Activated CD4-positive, alpha-beta memory T cell treated with anti-CD3 and anti-CD28 coated beads, Interleukin-2, amount 10 ng/mL, durations not matched to agents 7 days and 5 days (primary cell): ENCODE data around the gene LCNL1. TPM values are rescaled to one million over a fixed set of nuclear protein-coding genes. Genes with fewer than 3 reads are reported as not detected.
A peak's percentile ranks its signal among the peaks of the same experiment; 100 is the strongest.

ENCODE experiments used
- CTCF ChIA-PET: fragments of 350-600 bp; sonication (Branson Sonifier 250); formaldehyde crosslinking; loops from one replicate; lab custom pipeline; 2021; ENCODE audit warnings: antibody characterized with exemption, inconsistent platforms; lab: Charles Lee
- POLR2A ChIA-PET: fragments of 350-600 bp; sonication (Branson Sonifier 250); formaldehyde crosslinking; loops from one replicate; lab custom pipeline; 2021; ENCODE audit warnings: antibody characterized with exemption; lab: Charles Lee
- DNase-seq: peaks from one replicate; pipeline ENCODE4 v3.0.0-alpha.2; 2020
- H3K27ac Mint-ChIP-seq: one replicate; pipeline ENCODE4 v1.8.0; 2021; ENCODE audit warnings: mild to moderate bottlenecking, mixed read lengths
- H3K27me3 Mint-ChIP-seq: one replicate; pipeline ENCODE4 v1.8.0; 2021; ENCODE audit warnings: mixed read lengths
- H3K36me3 Mint-ChIP-seq: one replicate; pipeline ENCODE4 v1.8.0; 2021; ENCODE audit warnings: low read depth, mixed read lengths
- H3K4me1 Mint-ChIP-seq: one replicate; pipeline ENCODE4 v1.8.0; 2021; ENCODE audit warnings: mixed read lengths
- H3K4me3 Mint-ChIP-seq: one replicate; pipeline ENCODE4 v1.8.0; 2021; ENCODE audit warnings: mild to moderate bottlenecking, mixed read lengths
- H3K9me3 Mint-ChIP-seq: one replicate; pipeline ENCODE4 v1.8.0; 2021; ENCODE audit warnings: mixed read lengths
- total RNA-seq, 2 experiments: library from RNA; stranded (reverse); gene quantifications; one replicate each; pipeline ENCODE4 v1.2.3, GENCODE V29; 2021

LCNL1 gene
- total RNA-seq, 2 experiments from 2014 or later = 0.98 to 1.0 TPM

GRCh38 chr9:137015540-137015930 is 32.7 kb downstream of the LCNL1 start:
- Mint-ChIP-seq H3K4me1 (peaks cover 3% of the 10 kb centered on the region), H3K9me3 (no peaks in the 10 kb centered on the region), H3K36me3 (peaks cover 13% of the 10 kb centered on the region), H3K27me3 (no peaks in the 10 kb centered on the region), H3K4me3 (no peak overlapping the region), H3K27ac (no peak overlapping the region)
- CTCF ChIA-PET = interaction anchor here (0.9 kb wide), 1 partner anchor 19 kb away, joined by 3 read pairs; no protein-coding TSS in a partner anchor
- POLR2A ChIA-PET = no interaction called here
- DNase-seq = no peak

GRCh38 chr9:137015976-137016375 is 33.2 kb downstream of the LCNL1 start:
- CTCF ChIA-PET = no interaction called here
- Mint-ChIP-seq H3K36me3 (peaks cover 13% of the 10 kb centered on the region), H3K27ac (no peak overlapping the region), H3K4me3 (no peak overlapping the region), H3K4me1 (peaks cover 3% of the 10 kb centered on the region), H3K27me3 (no peaks in the 10 kb centered on the region), H3K9me3 (no peaks in the 10 kb centered on the region)
- POLR2A ChIA-PET = no interaction called here
- DNase-seq = no peak

- H3K4me1 Mint-ChIP-seq = peaks cover 3% of the 10 kb centered on the region
- POLR2A ChIA-PET = interaction anchor here (2.5 kb wide), 1 partner anchor 25 kb away, joined by 7 read pairs; the partner anchor contains the start of gene PAXX
- H3K9me3 Mint-ChIP-seq = no peaks in the 10 kb centered on the region
- peaks cover 10% of the 10 kb centered on the region for H3K36me3 Mint-ChIP-seq
- no peak overlapping the region for H3K27ac Mint-ChIP-seq
- no peak for DNase-seq
- CTCF ChIA-PET = no interaction called here
- H3K4me3 Mint-ChIP-seq = no peak overlapping the region
- H3K27me3 Mint-ChIP-seq = no peaks in the 10 kb centered on the region
Measured at GRCh38 chr9:137016436-137016835, 33.6 kb downstream of the LCNL1 start.

- no peaks in the 10 kb centered on the region for H3K27me3 Mint-ChIP-seq
- H3K36me3 Mint-ChIP-seq = peaks cover 9% of the 10 kb centered on the region
- ChIA-PET POLR2A (interaction anchor here (2.5 kb wide), 1 partner anchor 25 kb away, joined by 7 read pairs; the partner anchor contains the start of gene PAXX), CTCF (no interaction called here)
- peaks cover 4% of the 10 kb centered on the region for H3K4me1 Mint-ChIP-seq
- no peak overlapping the region for H3K27ac Mint-ChIP-seq
- H3K9me3 Mint-ChIP-seq = no peaks in the 10 kb centered on the region
- no peak for DNase-seq
- H3K4me3 Mint-ChIP-seq = no peak overlapping the region
Measured at GRCh38 chr9:137017071-137017470, 34.3 kb downstream of the LCNL1 start.

- ChIA-PET CTCF (no interaction called here), POLR2A (interaction anchor here (2.5 kb wide), 1 partner anchor 26 kb away, joined by 7 read pairs; the partner anchor contains the start of gene PAXX)
- no peak overlapping the region for H3K4me3 Mint-ChIP-seq
- DNase-seq = no peak
- H3K27ac Mint-ChIP-seq = no peak overlapping the region
- no peaks in the 10 kb centered on the region for H3K9me3 Mint-ChIP-seq
- H3K4me1 Mint-ChIP-seq = peaks cover 6% of the 10 kb centered on the region
- H3K27me3 Mint-ChIP-seq = no peaks in the 10 kb centered on the region
- H3K36me3 Mint-ChIP-seq = peaks cover 9% of the 10 kb centered on the region
Measured at GRCh38 chr9:137017791-137018497, 35.2 kb downstream of the LCNL1 start.

- no peak overlapping the region for H3K4me3 Mint-ChIP-seq
- H3K36me3 Mint-ChIP-seq = peaks cover 9% of the 10 kb centered on the region
- no peak for DNase-seq
- H3K27me3 Mint-ChIP-seq = no peaks in the 10 kb centered on the region
- peaks cover 6% of the 10 kb centered on the region for H3K4me1 Mint-ChIP-seq
- CTCF ChIA-PET = interaction anchor here (1.3 to 2.3 kb wide), 2 partner anchors 11 to 16 kb away, joined by 3 to 11 read pairs; no protein-coding TSS in a partner anchor
- no peaks in the 10 kb centered on the region for H3K9me3 Mint-ChIP-seq
- POLR2A ChIA-PET = interaction anchor here (2.5 kb wide), 1 partner anchor 27 kb away, joined by 7 read pairs; the partner anchor contains the start of gene PAXX
- no peak overlapping the region for H3K27ac Mint-ChIP-seq
Measured at GRCh38 chr9:137018761-137019559, 36.2 kb downstream of the LCNL1 start.

- ChIA-PET POLR2A (no interaction called here), CTCF (interaction anchor here (0.9 to 2.3 kb wide), 3 partner anchors 9 to 27 kb away, joined by 3 to 11 read pairs (median 5); no protein-coding TSS in a partner anchor)
- Mint-ChIP-seq H3K4me1 (peaks cover 6% of the 10 kb centered on the region), H3K4me3 (no peak overlapping the region), H3K36me3 (peaks cover 7% of the 10 kb centered on the region), H3K27me3 (no peaks in the 10 kb centered on the region), H3K27ac (no peak overlapping the region), H3K9me3 (no peaks in the 10 kb centered on the region)
- no peak for DNase-seq
Measured at GRCh38 chr9:137019891-137020683, 37.3 kb downstream of the LCNL1 start.

DNA sequence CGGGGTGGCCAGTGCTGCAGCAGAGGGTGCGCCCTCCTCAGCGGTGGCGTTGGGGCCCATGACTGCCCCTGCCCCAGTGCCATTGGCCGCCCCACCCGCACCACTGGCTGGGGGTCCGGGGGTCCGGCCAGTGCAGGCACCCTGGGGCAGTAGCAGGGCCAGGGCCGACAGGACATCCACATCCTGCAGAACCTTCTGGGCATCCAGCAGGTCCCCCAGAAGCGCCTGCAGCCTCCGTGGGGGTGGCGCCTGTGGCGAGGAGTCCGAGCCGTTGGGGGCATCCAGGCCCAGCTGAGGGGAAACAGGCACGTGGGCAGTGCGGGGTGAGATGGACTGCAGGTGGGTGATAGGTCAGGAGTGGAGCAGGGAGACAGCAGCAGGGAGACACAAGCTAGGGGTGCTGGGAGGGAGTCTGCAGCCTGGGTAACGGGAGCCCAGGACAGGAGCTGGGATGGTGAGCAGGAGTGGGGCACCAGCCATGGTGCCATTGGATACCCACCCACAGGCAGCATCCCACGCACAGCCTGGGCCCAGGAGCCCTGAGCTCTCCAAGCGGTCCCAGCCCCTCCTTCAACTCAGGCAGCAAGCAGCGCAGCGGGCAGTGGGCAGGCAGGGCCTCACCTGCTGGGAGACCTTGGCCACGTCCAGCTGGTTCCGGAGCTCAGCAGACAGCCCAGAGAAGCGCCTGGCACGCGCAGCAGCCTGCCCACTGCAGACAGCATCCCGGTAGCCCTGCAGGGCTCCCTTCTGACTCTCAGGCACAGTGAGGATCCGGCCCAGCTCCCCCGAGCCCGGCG is 38.2 kb downstream of the LCNL1 start:
- ChIA-PET CTCF (interaction anchor here (0.9 to 2.3 kb wide), 2 partner anchors 9 to 26 kb away, joined by 5 to 11 read pairs; no protein-coding TSS in a partner anchor), POLR2A (interaction anchor here (1.2 to 1.6 kb wide), 2 partner anchors 26 to 28 kb away, joined by 3 to 8 read pairs; partner anchors contain the start of gene NPDC1)
- H3K9me3 Mint-ChIP-seq = no peaks in the 10 kb centered on the region
- no peaks in the 10 kb centered on the region for H3K27me3 Mint-ChIP-seq
- H3K27ac Mint-ChIP-seq = no peak overlapping the region
- peaks cover 6% of the 10 kb centered on the region for H3K4me1 Mint-ChIP-seq
- no peak overlapping the region for H3K4me3 Mint-ChIP-seq
- H3K36me3 Mint-ChIP-seq = peaks cover 7% of the 10 kb centered on the region
- DNase-seq = no peak

DNA sequence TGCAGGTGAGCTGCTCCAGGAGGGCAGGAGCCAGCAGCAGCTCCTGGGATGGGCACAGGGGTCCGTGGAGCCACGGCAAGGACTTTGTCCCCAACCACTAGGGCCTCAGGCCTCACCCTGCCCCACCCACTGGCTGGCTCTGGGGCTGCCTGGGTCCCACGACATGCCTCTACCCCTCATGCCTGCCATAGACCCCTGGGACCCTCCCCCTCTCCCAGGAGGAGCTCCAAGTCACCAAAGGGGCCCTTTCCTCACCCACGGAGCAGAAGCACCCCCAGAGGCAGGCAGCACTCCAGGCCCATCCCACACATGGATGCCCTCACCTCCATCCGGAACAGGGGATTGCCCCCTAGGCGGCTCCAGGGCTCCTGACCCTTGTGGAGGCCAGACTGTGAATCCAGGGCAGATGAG is 38.8 kb downstream of the LCNL1 start:
- H3K36me3 Mint-ChIP-seq = peaks cover 7% of the 10 kb centered on the region
- H3K27me3 Mint-ChIP-seq = no peaks in the 10 kb centered on the region
- no peak for DNase-seq
- H3K9me3 Mint-ChIP-seq = no peaks in the 10 kb centered on the region
- no peak overlapping the region for H3K4me3 Mint-ChIP-seq
- no peak overlapping the region for H3K27ac Mint-ChIP-seq
- ChIA-PET POLR2A (interaction anchor here (1.2 to 1.6 kb wide), 2 partner anchors 25 to 28 kb away, joined by 3 to 8 read pairs; partner anchors contain the start of gene NPDC1), CTCF (no interaction called here)
- peaks cover 9% of the 10 kb centered on the region for H3K4me1 Mint-ChIP-seq

DNA sequence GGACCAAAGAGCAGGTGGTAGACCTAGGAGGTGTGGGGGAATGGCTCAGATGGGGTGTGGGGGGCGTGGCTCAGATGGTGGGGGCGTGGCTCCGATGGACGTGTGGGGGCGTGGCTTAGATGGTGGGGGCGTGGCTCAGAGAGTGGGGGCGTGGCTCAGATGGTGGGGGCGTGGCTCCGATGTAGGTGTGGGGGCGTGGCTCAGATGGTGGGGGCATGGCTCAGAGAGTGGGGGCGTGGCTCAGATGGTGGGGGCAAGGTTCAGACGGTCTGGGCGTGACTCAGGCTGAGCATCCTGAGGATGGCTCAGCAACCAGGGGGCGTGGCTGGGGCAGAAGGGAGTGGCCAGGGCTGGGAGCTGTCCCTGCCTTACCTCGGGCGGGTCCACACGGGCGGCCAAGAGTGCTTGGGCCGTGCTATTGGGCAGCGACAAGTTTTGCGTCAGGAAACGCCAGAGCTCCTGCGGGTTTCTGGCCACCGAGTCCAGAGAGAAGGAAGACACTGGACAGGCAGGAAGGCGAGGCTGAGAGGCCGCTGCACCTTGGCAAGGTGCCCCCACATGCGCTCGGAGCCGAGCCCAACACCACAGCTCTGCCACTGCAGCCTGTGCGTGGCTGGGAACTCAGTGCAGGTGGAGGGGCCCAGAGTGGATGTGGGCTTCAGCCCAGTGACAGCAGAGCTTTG is 39.3 kb downstream of the LCNL1 start:
- H3K4me1 Mint-ChIP-seq = peaks cover 12% of the 10 kb centered on the region
- CTCF ChIA-PET = interaction anchor here (1.6 kb wide), 1 partner anchor 14 kb away, joined by 5 read pairs; no protein-coding TSS in a partner anchor
- no peaks in the 10 kb centered on the region for H3K9me3 Mint-ChIP-seq
- DNase-seq = peak; percentile 86
- no peak overlapping the region for H3K4me3 Mint-ChIP-seq
- POLR2A ChIA-PET = interaction anchor here (0.6 to 1.6 kb wide), 3 partner anchors 12 to 54 kb away, joined by 3 to 8 read pairs (median 4); no protein-coding TSS in a partner anchor
- no peaks in the 10 kb centered on the region for H3K27me3 Mint-ChIP-seq
- peaks cover 3% of the 10 kb centered on the region for H3K36me3 Mint-ChIP-seq
- peak overlapping the region; percentile 56 for H3K27ac Mint-ChIP-seq

DNA sequence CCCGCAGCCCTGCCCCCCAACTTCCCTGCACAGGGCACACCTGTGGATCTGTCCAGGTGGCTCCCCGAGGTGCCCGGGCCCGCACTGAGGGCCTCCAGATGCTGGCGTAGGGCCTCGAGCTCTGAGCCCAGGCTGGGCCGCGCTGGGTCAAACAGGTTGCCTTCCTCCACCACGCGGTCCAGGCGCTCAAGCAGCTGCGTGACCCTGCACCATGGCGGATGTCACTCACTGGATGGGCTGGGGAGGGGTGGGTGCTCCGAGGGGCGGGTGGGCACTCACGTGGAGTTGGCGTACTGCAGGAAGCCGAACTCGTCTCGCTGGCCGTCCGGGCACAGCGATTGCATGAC is 39.8 kb downstream of the LCNL1 start:
- CTCF ChIA-PET = interaction anchor here (1.6 kb wide), 1 partner anchor 13 kb away, joined by 5 read pairs; no protein-coding TSS in a partner anchor
- Mint-ChIP-seq H3K4me3 (no peak overlapping the region), H3K4me1 (peaks cover 15% of the 10 kb centered on the region), H3K9me3 (no peaks in the 10 kb centered on the region), H3K36me3 (peaks cover 3% of the 10 kb centered on the region), H3K27ac (no peak overlapping the region), H3K27me3 (no peaks in the 10 kb centered on the region)
- POLR2A ChIA-PET = interaction anchor here (0.6 to 1.0 kb wide), 2 partner anchors 12 to 54 kb away, joined by 3 to 4 read pairs; no protein-coding TSS in a partner anchor
- DNase-seq = no peak
